ENCODE measurements around the gene ANKMY1.

Gene ANKMY1

DNA sequence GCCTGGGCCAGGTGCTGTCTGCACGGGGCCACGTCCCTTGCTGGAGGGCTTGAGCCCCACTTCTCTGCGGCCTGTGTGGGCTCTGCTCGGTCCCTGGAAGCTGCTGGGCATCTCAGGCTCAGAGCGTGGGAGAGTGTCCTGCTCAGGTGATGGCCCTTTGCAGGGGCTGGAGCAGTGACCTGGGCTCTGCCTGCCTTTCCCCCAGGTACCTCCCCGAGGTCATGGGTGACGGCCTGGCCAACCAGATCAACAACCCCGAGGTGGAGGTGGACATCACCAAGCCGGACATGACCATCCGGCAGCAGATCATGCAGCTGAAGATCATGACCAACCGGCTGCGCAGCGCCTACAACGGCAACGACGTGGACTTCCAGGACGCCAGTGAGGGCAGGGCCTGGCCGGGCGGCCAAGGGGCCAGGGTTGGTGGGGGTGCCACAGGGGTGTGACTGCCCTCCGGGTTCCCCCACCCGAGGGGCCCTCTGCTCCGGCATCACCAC is 92.5 kb downstream of the ANKMY1 start:
- peak; percentile 8 for DNase-seq
- Histone ChIP-seq H3K36me3 (no peaks in the 10 kb centered on the region; the same call in 1 of the 2 replicates), H3K27me3 (no peaks in the 10 kb centered on the region), H3K9me3 (no peaks in the 10 kb centered on the region), H3K4me1 (peaks cover 4% of the 10 kb centered on the region), H3K4me3 (ENCODE audit: low read depth, low read length) (no peak overlapping the region)
- TF ChIP-seq, protein P1, sequence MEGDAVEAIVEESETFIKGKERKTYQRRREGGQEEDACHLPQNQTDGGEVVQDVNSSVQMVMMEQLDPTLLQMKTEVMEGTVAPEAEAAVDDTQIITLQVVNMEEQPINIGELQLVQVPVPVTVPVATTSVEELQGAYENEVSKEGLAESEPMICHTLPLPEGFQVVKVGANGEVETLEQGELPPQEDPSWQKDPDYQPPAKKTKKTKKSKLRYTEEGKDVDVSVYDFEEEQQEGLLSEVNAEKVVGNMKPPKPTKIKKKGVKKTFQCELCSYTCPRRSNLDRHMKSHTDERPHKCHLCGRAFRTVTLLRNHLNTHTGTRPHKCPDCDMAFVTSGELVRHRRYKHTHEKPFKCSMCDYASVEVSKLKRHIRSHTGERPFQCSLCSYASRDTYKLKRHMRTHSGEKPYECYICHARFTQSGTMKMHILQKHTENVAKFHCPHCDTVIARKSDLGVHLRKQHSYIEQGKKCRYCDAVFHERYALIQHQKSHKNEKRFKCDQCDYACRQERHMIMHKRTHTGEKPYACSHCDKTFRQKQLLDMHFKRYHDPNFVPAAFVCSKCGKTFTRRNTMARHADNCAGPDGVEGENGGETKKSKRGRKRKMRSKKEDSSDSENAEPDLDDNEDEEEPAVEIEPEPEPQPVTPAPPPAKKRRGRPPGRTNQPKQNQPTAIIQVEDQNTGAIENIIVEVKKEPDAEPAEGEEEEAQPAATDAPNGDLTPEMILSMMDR (IDR thresholded peaks at IDR 0.05; ENCODE audit: low read depth, low read length): no peak

DNA sequence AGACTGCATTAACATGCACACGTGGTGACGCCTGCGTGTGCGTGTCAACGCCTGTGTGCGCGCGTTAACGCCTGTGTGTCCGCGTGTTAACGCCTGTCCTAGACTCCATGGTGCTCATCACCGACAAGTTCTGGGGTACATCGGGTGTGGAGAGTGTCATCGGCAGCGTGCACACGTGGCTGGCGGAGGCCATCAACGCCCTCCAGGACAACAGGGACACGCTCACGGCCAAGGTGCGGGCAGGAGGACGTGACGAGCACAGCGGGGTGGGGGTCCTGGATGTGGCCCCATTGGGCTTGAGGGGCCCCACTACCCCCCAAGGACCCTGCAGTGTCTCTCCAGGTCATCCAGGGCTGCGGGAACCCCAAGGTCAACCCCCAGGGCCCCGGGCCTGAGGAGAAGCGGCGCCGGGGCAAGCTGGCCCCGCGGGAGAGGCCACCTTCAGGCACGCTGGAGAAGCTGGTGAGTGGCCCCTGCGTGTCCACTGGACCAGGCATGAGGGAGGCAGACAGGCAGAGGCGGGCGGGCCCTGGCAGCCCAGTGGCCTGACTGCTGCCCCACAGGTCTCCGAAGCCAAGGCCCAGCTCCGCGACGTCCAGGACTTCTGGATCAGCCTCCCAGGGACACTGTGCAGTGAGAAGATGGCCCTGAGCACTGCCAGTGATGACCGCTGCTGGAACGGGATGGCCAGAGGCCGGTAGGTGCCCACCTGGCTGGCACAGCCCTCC is 93.1 kb downstream of the ANKMY1 start:
- Histone ChIP-seq H3K4me1 (peaks cover 10% of the 10 kb centered on the region), H3K36me3 (no peaks in the 10 kb centered on the region; the same call in 1 of the 2 replicates), H3K27me3 (no peaks in the 10 kb centered on the region), H3K4me3 (ENCODE audit: low read depth, low read length) (no peak overlapping the region), H3K9me3 (no peaks in the 10 kb centered on the region)
- TF ChIP-seq, protein P1 (IDR thresholded peaks at IDR 0.05; ENCODE audit: low read depth, low read length): no peak
- DNase-seq: peak; percentile 7

DNA sequence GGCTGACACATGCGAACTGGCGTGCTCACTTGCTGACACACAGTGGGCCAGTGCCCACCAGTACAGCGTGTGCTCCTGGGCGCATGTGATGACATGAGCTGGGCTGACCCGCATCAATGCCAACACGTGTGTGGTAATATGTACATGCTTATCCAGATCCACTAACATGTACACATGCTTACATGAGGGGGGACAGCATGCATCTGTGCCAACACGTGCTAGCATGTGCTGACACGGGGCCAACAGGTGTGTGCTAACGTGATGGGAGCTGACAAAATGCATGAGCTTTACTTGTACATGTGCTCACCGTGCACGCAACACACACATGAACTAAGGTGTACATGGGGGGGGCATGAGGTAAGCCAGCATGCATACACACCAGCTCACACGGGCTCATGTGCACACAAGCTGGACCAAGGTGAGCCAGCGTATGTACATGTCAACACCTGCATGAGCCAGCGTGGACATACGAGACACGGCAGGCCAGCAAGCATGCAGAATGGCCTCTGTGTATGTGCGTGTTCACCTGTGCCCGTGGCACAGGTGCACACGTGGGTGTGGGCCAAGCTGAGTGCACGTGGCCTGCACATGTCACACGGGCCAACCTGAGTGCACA is 93.8 kb downstream of the ANKMY1 start:
- TF ChIP-seq, protein P1 (IDR thresholded peaks at IDR 0.05; ENCODE audit: low read depth, low read length): no peak
- H3K36me3 ChIP-seq: no peaks in the 10 kb centered on the region; the same call in 1 of the 2 replicates

DNA sequence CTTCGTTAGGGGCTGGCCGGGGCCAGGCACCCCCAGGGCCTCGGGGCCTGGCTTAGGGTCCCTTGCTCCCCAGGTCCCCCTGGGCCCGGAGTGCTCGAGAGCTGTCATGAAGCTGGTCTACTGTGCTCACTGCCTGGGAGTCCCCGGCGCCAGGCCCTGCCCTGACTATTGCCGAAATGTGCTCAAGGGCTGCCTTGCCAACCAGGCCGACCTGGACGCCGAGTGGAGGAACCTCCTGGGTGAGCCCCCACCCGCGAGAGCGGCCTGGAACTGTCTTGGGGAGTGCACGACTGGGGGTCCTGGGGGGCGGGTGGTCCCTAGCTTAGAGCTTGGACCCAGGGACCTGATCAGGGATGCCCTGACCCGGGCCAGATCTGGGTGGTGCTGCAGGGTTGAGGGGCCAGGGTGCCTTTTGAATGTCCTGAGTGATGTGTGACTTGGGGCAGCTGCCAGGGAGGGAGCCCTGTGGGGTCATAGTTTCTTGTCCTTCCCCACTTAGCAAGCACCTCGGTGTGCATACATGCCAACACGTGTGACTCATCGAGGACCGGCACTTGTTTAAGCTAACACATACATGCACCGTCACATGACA is 94.4 kb downstream of the ANKMY1 start:
- TF ChIP-seq, protein P1 (IDR thresholded peaks at IDR 0.05; ENCODE audit: low read depth, low read length): no peak
- H3K9me3 ChIP-seq: no peaks in the 10 kb centered on the region
- no peaks in the 10 kb centered on the region for H3K27me3 ChIP-seq
- H3K4me1 ChIP-seq: peaks cover 23% of the 10 kb centered on the region
- no peak overlapping the region for H3K4me3 ChIP-seq (ENCODE audit: low read depth, low read length)
- H3K36me3 ChIP-seq: no peaks in the 10 kb centered on the region; the same call in 1 of the 2 replicates
- peak; percentile 6 for DNase-seq

More for the DNA sequence above, 93.8 kb downstream of the ANKMY1 start:
- no peaks in the 10 kb centered on the region for H3K9me3 ChIP-seq
- H3K4me3 ChIP-seq (ENCODE audit: low read depth, low read length): no peak overlapping the region
- no peak for DNase-seq
- peaks cover 17% of the 10 kb centered on the region for H3K4me1 ChIP-seq
- no peaks in the 10 kb centered on the region for H3K27me3 ChIP-seq

DNA sequence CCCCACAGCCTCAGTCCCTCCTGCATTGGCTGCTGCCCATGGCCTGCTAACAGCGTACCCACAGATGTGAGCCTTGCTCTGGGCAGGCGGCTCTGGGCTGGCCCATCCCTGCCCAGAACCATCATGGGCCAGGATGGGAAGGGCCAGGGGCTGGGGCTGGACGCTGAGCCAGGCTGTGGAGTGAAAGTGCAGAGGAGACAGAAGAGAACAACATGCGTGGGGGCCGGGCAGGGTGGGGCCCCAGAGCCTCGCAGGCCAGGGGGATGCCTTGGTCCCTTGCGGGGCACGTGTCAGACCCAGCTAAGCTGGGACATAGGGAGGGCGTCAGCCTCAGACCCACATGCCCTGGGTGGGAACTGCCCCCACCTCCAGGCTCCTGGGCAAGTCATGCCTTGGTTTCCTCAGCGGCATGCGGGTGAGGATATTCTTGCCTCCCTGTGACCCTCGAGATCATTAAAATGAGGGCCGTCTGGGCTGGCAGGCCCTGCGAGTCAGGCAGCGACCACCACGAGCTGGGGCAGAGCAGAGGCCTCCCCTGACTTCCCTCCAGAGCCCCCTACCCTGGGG is 95.0 kb downstream of the ANKMY1 start:
- Histone ChIP-seq H3K27me3 (no peaks in the 10 kb centered on the region), H3K36me3 (no peaks in the 10 kb centered on the region; the same call in 1 of the 2 replicates), H3K4me1 (peaks cover 24% of the 10 kb centered on the region), H3K4me3 (ENCODE audit: low read depth, low read length) (no peak overlapping the region), H3K9me3 (no peaks in the 10 kb centered on the region)
- TF ChIP-seq, protein P1 (IDR thresholded peaks at IDR 0.05; ENCODE audit: low read depth, low read length): no peak
- DNase-seq: no peak
